SH-SY5Y (cell line): ENCODE results near the gene PSD.

Source experiments
- GATA2 ChIP-seq: IDR thresholded peaks from 2 replicates; pipeline ENCODE4 v1.6.1; 2011; ENCODE audit warnings: mild to moderate bottlenecking, low read depth, low read length
- GATA3 ChIP-seq: IDR thresholded peaks from 2 replicates; pipeline ENCODE4 v1.6.1; 2011; ENCODE audit warnings: low read depth, mild to moderate bottlenecking, low read length, moderate library complexity

GRCh38 chr10:102444851-102445250 is 26.3 kb upstream of the PSD start:
- TF ChIP-seq GATA2 (no peak), GATA3 (no peak)
